ENCODE results near the gene APOD.

- TF ChIP-seq CTCF (IDR thresholded peaks at IDR 0.05) (no peak), ZFX (IDR thresholded peaks at IDR 0.05; ENCODE audit: borderline replicate concordance) (no peak)
These were observed 13.4 kb downstream of the APOD start for GRCh38 chr3:195570344-195570743.

Data from 22Rv1 (cell line).